ENCODE measurements around the gene KRT86. TPM values are rescaled to one million over a fixed set of nuclear protein-coding genes. Genes with fewer than 3 reads are reported as not detected.

Gene KRT86
- total RNA-seq, 1 donor from 2014 or later, result 40.8 TPM

DNA sequence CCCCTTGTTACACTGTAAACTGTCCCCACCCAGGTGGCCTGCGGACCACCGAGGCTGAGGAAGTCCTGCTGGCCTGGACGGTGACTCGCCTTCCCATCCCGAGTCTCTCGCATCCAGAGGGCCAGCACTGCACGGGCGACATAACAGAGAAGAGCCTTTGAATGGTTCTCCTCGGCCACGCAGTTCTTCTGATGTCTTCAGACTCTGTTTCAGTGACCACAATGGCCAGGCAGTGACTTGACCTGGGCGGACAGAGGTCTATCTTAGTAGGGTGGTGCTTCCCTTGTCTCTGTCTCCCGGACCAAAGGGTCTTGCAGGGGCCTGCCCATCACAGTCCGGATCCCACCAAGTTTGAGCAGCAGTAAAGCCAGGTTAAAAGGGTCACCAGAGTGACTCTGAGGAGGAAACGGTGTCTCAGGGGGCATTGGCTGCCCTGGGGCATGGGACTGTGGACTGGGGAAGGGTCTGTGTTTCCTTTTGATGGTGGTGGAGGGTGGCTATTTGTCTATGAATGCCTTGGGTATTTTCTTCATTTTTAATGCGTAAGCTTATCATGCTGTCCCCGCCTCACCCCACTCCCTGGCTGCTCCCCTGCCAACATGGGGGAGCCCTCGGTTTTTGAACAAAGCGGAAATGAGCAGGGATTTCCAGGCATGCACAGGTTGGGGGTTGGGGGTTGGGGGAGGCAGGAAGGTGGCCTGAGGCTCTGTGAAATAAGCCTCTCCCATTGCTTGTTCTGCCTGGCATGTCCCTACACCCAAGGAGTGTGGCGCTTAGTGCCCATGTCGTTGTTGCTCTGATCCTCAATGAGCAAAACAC is 82.5 kb downstream of the KRT86 start:
- no peak for DNase-seq

Other genes starting within 250 kb of the KRT86 start
- 138 TPM for gene NR4A1, start 223.2 kb upstream of the KRT86 start, total RNA-seq
- 24.5 TPM for gene ATG101, start 204.7 kb upstream of the KRT86 start, total RNA-seq
- not detected for gene SMIM41, start 194.9 kb upstream of the KRT86 start, total RNA-seq
- 39.5 TPM for gene KRT80, start 82.6 kb upstream of the KRT86 start, total RNA-seq
- 10.4 TPM for gene KRT7, start 41.4 kb upstream of the KRT86 start, total RNA-seq
- gene KRT81, start 16.9 kb downstream of the KRT86 start, total RNA-seq, result 27.8 TPM
- gene KRT83, start 46.8 kb downstream of the KRT86 start, total RNA-seq, result 18.8 TPM
- gene KRT85, start 92.8 kb downstream of the KRT86 start, total RNA-seq, result 98.6 TPM
- gene KRT84, start 111.0 kb downstream of the KRT86 start, total RNA-seq, result 0.10 TPM
- 15.8 TPM for gene KRT82, start 131.7 kb downstream of the KRT86 start, total RNA-seq
- gene KRT75, start 159.7 kb downstream of the KRT86 start, total RNA-seq, result 84.8 TPM
- 204 TPM for gene KRT6B, start 177.5 kb downstream of the KRT86 start, total RNA-seq
- gene KRT6C, start 199.2 kb downstream of the KRT86 start, total RNA-seq, result 3.5 TPM
- 333 TPM for gene KRT6A, start 218.6 kb downstream of the KRT86 start, total RNA-seq
- 1,515 TPM for gene KRT5, start 245.7 kb downstream of the KRT86 start, total RNA-seq

Data from skin of body (tissue), 2 donors.